GM21515 (cell line): ENCODE measurements around the gene DEFB121.
"Not testable (repeated sequence)": the region's sequence is repeated elsewhere in the genome, so short reads cannot be mapped to it uniquely, and the experiment has no call there.

ENCODE experiments used
- ATAC-seq: cut with Tn5 transposase; IDR thresholded peaks from one replicate; pipeline ENCODE4 v1.9.1; 2021; ENCODE audit not compliant: unreplicated experiment

The DEFB121 gene, protein sequence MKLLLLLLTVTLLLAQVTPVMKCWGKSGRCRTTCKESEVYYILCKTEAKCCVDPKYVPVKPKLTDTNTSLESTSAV

DNA sequence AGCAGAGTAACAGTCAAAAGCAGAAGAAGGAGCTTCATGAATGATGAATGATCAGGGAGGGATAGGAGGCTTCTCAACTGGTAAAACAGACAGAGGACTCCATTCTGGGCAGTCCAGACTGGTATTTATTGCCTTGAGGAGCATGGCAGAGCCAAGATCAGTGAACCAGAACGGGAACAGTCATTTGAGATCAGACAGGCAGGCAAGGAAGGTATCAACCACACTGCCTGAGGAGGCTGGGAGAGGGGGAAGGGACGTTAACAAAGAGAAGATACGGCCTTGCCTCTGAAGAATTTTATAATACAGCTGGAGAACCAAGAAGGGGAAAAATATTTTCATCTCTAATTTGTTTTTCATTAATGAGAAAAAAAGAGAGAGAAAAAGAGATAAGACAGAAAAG is at the start of gene DEFB121:
Gene DEFB121 (minus strand): TSS at position 101 of the 400 bp plus-strand sequence. CDS start 63 bp downstream, at position 38.
- no peak for ATAC-seq

DNA sequence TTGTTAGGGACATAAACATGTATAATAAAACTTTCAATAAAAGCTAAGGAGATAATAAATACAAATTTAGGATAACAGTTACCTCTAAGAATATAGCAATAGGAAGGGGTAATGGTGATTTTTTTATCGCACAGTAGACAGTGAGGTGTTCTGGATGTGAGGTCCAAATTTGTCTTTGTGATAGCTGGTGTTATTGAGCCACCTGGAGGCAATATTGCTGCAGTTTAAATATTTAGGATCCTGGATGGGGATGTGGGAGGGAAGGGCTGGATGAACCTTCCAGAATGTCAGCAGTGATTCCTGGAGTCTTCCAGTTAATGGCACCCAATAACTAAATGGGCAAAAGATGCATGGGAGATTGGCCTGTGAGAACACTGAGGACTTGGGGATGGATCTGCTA is 48.3 kb upstream of the DEFB121 start:
- ATAC-seq = no peak

DNA sequence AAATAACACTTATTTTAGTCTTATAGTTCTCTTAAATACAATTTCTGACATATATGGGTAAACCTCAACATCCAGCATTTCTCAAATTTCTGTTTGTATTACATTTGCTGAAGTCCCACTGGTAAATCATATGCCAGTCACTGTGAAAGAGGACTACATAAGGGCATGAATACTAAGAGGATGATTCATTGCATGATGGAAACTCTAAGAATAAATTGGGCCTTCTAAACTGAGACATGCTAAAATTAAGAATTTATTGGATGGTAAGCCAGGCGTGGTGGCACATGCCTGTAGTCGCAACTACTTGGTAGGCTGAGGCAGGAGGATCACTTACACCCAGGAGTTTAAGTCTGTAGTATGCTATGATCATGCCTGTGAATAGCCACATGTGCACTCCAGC is 46.6 kb upstream of the DEFB121 start:
- no peak for ATAC-seq

DNA sequence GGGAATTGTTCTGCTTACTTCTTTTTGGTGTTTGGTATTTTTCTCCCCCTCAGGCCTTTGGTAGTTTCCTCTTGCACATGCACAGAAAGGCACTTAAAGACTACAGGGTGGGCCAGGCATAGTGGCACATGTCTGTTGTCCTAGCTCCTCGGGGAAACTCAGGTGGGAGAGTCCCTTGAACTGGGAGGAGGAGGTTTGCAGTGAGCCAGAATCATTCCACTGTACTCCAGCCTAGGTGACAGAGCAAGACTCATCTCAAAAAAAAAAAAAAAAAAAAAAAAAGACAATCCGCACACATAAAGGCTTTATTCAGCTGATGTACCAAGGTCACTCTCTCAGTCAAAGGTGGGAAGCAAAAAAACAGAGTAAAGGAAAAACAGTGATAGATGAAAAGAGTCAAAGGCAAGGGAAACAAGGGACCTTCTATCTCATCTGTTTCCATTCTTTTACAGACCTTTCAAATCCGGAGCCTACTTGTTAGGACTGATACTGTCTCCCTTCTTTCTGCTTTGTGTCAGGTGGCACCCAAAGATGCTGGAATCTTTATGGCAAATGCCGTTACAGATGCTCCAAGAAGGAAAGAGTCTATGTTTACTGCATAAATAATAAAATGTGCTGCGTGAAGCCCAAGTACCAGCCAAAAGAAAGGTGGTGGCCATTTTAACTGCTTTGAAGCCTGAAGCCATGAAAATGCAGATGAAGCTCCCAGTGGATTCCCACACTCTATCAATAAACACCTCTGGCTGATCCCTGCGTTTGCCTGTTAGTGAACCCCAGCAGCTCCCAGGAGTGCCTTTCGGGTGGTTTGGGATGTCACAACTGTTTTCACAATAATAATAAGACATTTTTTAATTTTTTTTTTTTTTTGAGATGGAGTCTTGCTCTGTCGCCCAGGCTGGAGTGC is 43.7 kb upstream of the DEFB121 start:
- ATAC-seq = no peak

DNA sequence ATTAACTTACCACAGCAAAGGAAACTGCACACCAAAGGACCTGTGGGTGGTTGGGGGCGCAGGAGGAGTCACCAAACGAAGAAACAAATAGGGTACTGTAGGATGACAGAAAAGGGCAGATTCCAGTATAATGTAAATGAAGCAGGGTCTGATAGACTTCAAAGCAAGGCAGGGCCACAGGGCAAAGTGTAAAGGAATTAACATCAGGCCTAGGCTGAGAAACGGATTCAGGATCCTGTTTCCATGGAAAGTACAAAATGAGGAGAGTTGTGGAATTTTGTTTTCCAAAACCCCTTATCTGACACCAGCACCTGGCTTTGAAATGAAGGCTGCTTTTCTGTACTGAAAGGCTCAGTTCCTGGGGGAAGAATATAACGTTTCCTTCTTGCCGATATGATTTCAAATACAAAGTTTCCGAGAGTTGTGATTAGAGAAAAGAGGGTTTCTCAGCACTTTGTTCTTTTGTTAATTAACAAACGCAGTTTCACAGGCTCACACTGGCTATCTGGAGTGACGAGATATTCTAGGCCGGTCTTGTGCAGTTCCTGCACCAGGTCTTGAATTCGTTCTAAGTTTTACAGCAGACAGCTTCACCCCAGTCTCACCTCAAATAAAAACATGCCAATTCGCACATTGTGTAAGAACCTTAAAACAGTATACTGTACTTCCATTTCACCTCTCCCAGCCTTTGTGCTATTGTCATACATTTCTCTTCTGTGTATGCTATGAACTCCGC is 40.2 kb upstream of the DEFB121 start:
- no peak for ATAC-seq

DNA sequence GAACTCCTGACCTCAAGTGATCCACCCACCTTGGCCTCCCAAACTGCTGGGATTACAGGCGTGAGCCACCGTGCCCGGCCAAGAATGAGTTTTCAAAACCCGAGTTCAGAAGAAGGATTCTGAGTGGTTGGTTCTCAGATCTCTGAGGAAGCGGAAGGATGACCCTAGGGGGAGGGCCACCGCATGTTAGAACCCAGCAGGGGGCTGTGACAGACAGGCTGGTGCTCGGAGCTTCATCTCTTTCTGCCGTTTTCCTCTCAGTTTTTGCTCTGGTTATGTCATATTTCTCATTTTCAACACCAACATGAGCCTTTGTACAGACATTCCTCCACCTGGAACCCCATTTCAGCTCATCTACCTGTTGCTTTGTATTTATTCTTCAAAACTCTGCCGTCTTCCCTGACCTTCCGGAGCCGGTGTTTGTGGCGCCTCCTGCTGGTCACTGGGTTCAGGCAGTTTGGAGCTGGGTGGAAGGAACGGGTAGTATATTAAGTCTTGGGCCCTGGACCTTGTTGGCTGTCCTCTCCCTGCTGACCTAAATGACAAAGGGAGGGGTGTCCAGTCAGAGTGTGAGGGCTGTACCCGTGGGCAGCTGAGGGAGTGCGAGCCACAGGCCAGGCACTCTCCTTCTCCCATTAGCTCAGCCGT is 34.1 kb upstream of the DEFB121 start, which contains the start of gene DEFB123:
Gene DEFB123 (plus strand): TSS at position 621 of the 648 bp plus-strand sequence. CDS start 67 bp downstream, outside the sequence.
- no peak for ATAC-seq

DNA sequence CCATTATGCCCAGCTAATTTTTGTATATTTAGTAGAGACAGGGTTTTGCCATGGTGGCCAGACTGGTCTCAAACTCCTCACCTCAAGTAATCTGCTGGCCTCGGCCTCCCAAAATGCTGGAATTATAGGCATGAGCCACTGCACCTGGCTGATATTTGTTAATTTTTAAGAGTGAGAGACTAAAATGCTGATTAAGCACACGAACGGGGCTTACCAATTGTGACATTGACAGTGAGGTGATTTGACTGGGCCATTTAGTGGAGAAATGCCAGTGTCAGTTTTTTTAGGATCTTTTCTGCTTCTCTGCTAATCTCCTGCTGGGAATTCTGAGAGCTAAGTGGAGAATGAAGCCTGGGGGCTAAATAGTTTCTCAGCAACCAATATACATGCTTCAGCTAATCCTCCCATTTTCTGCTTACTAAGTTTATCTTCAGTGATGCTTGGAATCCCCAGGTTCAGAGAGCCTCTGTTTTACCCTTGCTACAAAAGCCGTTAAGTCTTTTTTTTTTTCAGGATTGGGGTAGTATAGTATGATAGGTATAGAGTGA is 24.6 kb upstream of the DEFB121 start:
- ATAC-seq = no peak

DNA sequence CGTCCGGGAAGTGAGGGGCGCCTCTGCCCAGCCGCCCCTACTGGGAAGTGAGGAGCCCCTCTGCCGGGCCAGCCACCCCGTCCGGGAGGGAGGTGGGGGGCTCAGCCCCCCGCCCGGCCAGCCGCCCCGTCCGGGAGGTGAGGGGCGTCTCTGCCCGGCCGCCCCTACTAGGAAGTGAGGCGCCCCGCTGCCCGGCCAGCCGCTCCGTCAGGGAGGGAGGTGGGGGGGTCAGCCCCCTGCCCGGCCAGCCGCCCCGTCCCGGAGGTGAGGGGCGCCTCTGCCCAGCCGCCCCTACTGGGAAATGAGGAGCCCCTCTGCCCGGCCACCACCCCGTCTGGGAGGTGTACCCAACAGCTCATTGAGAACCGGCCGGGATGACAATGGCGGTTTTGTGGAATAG is 21.6 kb upstream of the DEFB121 start:
- not testable (repeated sequence) for ATAC-seq

DNA sequence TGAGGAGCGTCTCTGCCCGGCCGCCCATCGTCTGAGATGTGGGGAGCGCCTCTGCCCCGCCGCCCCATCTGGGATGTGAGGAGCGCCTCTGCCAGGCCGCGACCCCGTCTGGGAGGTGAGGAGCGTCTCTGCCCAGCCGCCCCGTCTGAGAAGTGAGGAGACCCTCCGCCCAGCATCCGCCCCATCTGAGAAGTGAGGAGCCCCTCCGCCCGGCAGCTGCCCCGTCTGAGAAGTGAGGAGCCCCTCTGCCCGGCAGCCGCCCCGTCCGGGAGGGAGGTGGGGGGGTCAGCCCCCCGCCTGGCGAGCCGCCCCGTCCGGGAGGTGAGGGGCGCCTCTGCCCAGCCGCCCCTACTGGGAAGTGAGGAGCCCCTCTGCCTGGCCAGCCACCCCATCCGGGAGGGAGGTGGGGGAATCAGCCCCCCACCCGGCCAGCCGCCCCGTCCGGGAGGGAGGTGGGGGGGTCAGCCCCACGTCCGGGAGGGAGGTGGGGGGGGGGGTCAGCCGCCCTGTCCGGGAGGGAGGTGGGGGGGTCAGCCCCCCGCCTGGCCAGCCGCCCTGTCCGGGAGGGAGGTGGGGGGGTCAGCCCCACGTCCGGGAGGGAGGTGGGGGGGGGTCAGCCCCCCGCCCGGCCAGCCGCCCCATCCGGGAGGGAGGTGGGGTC is 21.0 kb upstream of the DEFB121 start:
- ATAC-seq = not testable (repeated sequence)

DNA sequence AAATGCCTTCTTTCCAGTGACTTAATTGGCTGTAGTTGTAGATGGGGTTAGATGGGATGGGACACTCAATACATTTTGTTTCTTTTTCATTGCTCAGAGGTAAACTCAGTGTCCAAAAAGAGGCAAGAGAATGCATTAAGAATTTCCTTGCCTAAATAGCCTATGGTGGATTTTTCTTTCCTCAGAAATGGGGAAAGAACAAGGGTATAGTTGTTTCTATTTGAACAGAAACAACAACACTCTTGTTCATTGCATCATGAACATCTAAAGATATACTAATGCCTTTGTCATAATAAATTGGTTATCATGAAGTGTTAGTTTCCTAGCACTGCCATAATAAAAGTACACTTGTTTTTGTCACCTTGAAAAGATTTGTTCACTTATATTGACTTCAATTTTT is 19.8 kb upstream of the DEFB121 start:
- ATAC-seq = no peak

DNA sequence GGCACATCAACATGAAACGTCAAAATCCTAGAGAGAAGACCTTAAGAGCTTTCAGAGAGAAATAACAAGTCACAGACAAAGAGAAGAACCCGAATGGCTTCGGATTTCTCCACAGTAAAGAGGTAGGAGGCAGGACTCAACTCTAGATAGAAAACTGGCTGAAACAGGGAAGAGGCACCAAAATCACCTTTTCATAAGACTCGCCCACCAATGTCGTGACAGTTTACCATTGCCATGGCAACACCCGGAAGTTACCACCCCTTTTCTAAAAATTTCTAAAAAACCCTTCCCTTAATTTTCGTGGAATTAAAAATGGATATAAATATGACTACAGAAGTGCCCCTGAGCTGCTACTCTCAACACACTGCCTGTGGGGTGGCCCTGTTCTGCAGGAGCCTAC is 12.3 kb upstream of the DEFB121 start:
- no peak for ATAC-seq

DNA sequence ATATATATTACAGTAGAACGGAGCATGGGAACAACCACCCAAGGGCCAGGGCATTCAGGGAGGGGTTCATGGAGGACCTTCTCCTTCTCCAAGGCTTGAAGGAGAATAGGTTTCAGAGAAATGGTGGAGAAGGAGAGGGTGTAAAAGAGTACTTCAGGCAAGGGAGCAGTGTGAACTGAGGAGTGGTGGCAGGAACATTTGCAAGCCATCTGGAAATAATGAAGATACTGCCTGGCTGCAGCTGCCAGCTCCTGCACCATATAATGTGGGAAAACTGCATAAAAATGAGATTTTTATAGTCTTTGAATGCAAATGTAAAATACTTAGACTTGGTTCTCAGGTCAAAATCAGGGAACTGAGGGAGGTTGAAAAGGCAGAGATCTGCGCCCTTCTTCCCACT is 9.6 kb upstream of the DEFB121 start:
- ATAC-seq = no peak

DNA sequence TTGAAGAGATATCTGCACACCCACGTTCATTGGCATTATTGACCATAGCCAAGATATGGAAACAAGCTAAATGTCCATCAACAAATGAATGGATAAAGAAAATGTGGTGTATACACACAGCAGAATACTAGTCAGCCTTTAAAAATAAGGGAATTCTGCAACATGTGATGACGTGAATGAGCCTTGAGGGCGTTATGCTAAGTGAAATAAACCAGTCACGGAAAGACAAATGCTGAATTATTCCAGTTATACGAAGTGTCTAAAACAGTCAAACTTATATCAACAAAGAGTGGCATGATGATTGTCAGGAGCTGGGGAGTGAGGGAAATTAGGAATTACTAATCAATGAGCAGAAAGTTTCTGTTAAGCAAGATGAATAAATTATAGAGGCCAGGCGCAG is 8.4 kb upstream of the DEFB121 start:
- no peak for ATAC-seq

DNA sequence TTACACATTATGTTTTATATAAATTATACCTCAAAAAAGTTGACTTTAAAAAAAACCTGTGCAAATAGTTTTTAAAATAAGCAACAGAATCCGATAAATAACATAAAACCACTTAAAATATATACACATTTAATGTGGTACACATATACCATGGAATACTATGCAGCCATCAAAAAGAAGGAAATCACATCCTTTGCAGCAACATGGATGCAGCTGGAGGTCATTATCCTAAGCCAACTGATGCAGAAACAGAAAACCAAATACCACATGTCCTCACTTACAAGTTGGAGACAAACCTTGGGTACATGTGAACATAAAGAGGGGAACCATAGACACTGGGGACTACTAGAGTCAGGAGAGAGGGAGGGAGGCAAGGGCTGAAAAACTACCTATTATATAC is 4.0 kb upstream of the DEFB121 start:
- ATAC-seq = no peak

DNA sequence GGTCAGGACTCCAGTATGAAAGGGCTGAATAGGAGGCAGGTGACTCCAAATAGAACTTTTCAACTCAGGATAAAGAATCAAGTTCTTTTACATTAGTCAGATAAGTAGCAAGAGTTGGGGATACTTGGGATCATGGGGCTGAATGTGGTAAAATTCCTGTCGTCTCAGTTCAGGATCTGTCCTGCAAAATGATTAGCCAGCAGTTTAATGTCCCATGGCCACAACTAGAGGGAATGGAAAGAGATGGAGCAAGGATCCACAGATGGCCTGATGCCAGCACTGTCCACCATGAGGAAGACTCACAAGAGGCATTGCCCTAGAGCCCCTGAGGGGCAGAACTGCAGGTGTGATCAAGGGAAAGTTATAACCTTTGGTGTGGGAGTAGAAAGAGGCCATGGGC is 2.1 kb downstream of the DEFB121 start:
- no peak for ATAC-seq

DNA sequence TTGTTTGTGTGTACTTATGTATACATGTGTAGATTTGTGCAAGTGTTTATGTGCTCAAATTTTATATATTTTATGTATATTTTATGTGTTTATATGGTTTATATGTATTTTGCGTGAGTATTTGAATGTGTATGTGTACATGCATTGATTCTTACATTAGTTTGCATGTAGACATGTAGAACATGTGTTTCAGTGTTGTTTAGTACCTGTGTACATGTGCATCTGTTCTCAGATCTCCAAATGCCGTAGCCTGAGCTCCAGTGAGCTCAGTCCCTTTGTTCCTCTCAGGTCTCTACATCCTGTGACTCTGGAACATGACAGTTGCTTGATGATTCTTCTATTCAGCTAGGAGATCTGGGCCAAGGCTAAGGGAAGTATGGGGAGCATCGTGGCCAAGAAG is 11.1 kb downstream of the DEFB121 start:
- ATAC-seq = no peak

DNA sequence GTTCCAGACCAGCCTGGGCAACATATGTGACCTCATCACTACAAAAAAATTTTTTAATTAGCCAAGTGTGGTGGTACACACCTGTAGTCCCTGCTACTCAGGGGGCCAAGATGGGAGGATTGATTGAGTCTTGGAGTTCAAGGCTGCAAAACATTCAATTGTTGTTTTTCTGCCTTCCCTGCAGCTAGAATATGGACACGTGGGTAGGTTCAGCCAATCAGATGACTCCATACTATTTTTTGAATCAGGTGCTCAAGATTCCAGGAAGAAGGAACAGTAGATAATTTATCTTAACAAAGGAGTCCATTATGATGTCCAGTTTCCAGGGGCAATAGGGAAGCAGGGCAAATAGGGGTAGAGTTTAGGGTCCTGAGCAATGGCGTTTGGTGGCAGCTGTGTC is 13.2 kb downstream of the DEFB121 start:
- no peak for ATAC-seq

DNA sequence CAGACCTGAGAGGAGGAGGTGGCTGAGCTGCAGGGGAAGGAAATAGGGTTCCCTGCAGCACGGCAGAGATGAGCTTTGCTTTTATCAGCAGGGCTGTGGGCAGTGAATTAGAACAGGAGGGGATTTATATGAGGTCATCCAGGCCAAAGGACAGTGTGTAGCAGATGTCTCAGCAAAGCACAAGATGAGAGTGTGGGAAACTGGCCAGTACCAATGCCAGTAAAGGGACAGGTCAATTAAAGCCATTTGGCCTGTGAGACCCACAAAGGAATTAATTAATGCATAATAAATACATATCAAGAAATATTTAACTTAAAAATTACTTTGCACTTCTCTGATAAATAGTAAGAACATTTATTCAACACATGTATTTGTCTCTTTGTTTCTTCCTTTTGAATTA is 15.5 kb downstream of the DEFB121 start, which contains the start of gene DEFB119:
Gene DEFB119 (minus strand): TSS at position 101 of the 400 bp plus-strand sequence. CDS start 107 bp downstream, outside the sequence.
- no peak for ATAC-seq

DNA sequence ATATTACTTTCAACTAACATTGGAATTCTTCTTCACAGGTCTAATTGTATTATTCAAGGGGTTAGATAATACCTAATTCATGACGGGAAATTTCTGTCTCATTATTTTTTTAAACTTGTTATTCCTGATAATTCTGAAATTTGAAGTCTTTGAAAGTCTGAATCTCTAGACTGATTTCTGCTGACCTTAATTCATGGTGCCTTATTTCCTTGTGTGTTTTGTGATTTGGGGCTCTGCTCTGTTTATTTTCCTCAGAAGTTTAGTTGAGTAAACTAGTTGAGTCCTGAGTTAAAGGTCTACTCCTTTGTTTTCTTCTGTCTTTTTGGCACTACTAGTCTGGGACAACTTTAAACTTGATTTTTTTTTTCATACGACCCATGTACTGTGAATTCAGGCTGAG is 31.7 kb downstream of the DEFB121 start:
- no peak for ATAC-seq

DNA sequence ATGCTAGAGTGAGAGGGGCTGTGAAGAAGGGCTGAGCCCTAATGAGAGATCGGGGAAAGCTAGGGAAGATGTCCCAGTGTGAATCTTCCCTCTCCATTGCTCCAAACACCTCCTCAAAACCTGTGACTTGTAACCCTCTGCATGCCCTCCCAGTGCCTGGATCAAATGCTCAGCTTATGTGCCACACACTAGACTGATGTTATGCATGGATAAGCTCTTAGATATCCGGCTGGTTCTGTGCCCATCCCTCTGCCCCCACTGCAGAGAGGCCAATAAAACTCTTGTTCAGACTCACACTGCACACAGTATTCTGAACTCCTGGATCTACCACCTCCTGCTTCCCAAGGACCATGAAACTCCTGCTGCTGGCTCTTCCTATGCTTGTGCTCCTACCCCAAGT is 37.7 kb downstream of the DEFB121 start, which contains the start of gene DEFB118:
Gene DEFB118 (plus strand): TSS at position 301 of the 400 bp plus-strand sequence. CDS start 50 bp downstream, at position 351.
- no peak for ATAC-seq
